Lower lobe of right lung (tissue), 2 donors: Measurements from ENCODE around the gene CARS2. TPM values are rescaled to one million over a fixed set of nuclear protein-coding genes. Genes with fewer than 3 reads are reported as not detected.

Experiments
- ATAC-seq, 2 donors: fragments of 200-7000 bp; cut with Tn5 transposase; one replicate each; pipeline ENCODE4 v1.9.1; 2020 to 2022; ENCODE audit warnings: mild to moderate bottlenecking in 2 of 2, moderate library complexity in 2 of 2
- DNase-seq: peaks from one replicate; pipeline ENCODE4 v3.0.0-alpha.2; 2020
- H3K27ac ChIP-seq: fragments of 200-600 bp; one replicate; pipeline ENCODE4 v1.8.0; 2022
- H3K27me3 ChIP-seq: fragments of 200-600 bp; one replicate; pipeline ENCODE4 v1.8.0; 2022; ENCODE audit warnings: low read depth
- H3K36me3 ChIP-seq: fragments of 200-600 bp; one replicate; pipeline ENCODE4 v1.8.0; 2022; ENCODE audit warnings: mild to moderate bottlenecking
- H3K4me1 ChIP-seq: fragments of 200-600 bp; one replicate; pipeline ENCODE4 v1.8.0; 2022
- H3K4me3 ChIP-seq: fragments of 200-600 bp; one replicate; pipeline ENCODE4 v1.8.0; 2022; ENCODE audit warnings: mild to moderate bottlenecking
- H3K9me3 ChIP-seq: fragments of 200-600 bp; one replicate; pipeline ENCODE4 v1.8.0; 2022
- intact Hi-C: fragments of 100-400 bp; cut with DNase I; formaldehyde crosslinking; loops from one replicate; pipeline ENCODE4 v1.11.0; 2022
- total RNA-seq: library from RNA; stranded (reverse); fragmentation: NEBNext Ultra II Directional; extraction: Animal tissue kit (Norgen Biotek cat#: 25700); gene quantifications from one replicate; pipeline ENCODE4 v1.2.1, GENCODE V29; 2021
- TF ChIP-seq, protein P1 (sequence below): fragments of 200-600 bp; IDR thresholded peaks from one replicate; pipeline ENCODE4 v1.8.0; 2022; ENCODE audit warnings: antibody characterized with exemption, mild to moderate bottlenecking
- donor health status: DM: no; HTN: yes; CAD: no; lungs with severe emphysema.

CARS2 gene
- total RNA-seq, 1 donor from 2014 or later: 70.3 TPM

DNA sequence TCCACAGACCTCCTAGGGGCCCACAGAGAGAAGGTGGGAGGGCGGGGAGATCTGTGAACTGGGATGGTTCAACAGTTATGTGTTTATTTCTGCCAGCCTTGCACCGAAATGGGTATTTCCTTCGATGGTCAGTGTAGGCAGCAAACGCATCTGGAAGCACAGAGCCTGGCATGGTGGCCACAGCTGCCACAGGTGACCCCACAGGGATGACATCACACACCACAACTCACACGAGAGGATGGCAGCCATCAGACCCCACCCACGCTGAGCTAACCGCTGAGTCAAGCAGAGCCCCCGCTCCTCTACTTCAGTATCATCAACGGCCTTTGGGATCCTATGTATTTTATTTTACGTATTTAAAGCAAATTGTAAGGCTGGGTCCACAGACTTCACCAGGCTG lies 53.2 kb downstream of the CARS2 start:
- TF ChIP-seq, protein P1, sequence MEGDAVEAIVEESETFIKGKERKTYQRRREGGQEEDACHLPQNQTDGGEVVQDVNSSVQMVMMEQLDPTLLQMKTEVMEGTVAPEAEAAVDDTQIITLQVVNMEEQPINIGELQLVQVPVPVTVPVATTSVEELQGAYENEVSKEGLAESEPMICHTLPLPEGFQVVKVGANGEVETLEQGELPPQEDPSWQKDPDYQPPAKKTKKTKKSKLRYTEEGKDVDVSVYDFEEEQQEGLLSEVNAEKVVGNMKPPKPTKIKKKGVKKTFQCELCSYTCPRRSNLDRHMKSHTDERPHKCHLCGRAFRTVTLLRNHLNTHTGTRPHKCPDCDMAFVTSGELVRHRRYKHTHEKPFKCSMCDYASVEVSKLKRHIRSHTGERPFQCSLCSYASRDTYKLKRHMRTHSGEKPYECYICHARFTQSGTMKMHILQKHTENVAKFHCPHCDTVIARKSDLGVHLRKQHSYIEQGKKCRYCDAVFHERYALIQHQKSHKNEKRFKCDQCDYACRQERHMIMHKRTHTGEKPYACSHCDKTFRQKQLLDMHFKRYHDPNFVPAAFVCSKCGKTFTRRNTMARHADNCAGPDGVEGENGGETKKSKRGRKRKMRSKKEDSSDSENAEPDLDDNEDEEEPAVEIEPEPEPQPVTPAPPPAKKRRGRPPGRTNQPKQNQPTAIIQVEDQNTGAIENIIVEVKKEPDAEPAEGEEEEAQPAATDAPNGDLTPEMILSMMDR: no peak
- Histone ChIP-seq H3K27me3 (no peaks in the 10 kb centered on the region), H3K9me3 (no peaks in the 10 kb centered on the region), H3K4me1 (no peaks in the 10 kb centered on the region), H3K4me3 (no peak overlapping the region), H3K27ac (no peak overlapping the region), H3K36me3 (peaks cover 79% of the 10 kb centered on the region)
- intact Hi-C loops: no loop called here
- DNase-seq (no peak), ATAC-seq (no peak)

DNA sequence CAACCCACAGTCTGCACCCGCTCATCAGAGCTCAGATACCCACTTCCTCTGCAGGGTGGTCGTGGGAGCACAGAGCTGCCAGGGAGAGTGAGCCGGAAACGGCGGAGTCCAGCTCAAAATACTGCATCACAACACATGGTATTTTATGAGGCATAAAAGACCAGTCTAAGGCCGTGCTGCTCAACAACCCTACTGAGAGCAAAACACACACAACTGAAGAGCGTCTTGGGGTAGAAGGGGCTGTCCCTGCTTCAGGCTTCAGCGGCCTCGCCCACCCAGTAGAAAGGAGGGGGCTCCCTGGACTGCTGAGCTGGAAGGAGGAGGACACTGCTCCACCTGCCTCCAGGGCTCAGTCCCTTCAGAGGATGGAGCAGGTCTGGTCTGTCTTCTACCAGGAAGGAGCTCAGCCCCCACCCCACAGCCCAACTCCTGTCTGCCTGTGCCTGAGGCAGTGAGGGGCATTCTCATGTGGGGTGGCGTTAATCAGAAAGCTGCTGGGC lies 53.6 kb downstream of the CARS2 start:
- no peak for DNase-seq
- no peak for ATAC-seq
- Histone ChIP-seq H3K27me3 (no peaks in the 10 kb centered on the region), H3K4me3 (no peak overlapping the region), H3K27ac (no peak overlapping the region), H3K36me3 (peaks cover 75% of the 10 kb centered on the region), H3K9me3 (no peaks in the 10 kb centered on the region), H3K4me1 (no peaks in the 10 kb centered on the region)
- TF ChIP-seq, protein P1: no peak
- intact Hi-C loops: no loop called here

DNA sequence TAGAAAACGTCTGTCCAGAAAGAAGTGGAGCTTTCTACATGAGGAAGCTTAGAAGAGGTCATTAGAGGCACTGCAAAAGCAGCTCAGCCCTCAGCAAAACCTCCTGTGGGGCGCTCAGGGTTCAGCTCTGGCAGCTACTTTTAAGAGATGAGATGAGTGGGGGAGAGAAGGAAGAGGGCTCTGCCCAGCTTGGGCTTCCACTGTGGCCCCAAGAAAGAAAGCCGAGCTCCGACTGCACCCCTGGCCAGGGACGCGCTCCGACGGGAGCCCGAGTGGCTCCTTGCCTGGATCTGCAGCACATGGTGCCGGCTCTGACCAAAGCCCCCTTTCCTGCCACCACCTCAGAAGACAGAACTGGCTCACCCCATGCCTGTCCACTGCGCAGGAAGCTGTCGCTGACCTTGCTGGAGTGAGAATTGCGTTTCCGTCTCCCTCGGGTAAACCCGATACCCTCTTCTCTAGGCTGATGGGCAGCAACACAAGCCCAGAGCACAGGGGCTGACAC lies 54.1 kb downstream of the CARS2 start:
- no peaks in the 10 kb centered on the region for H3K9me3 ChIP-seq
- no peaks in the 10 kb centered on the region for H3K4me1 ChIP-seq
- no peaks in the 10 kb centered on the region for H3K27me3 ChIP-seq
- H3K27ac ChIP-seq: no peak overlapping the region
- TF ChIP-seq, protein P1: no peak
- no peak overlapping the region for H3K4me3 ChIP-seq
- H3K36me3 ChIP-seq: peaks cover 75% of the 10 kb centered on the region
- no peak for DNase-seq
- ATAC-seq: no peak
- intact Hi-C loops: no loop called here

DNA sequence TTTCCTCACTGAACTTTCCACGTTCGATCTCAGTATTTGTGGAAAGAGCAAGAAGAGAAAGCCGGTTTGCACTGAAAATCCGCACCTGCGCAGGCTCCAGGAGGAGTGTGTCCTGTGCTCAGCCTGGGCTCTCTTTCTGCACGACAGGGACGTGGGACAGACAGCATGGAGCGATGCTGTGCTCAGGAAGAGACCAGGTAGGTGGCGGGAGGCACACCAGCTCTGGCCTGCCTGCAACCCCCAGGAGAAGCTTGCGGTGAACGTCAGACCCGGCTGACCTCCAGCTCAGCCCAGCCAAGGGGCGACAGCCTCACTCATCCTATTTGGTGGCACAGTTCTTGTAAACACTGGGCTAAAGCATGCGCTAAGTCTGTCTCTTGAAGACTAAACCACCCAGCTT lies 54.6 kb downstream of the CARS2 start:
- no peak for ATAC-seq
- Histone ChIP-seq H3K4me1 (no peaks in the 10 kb centered on the region), H3K9me3 (no peaks in the 10 kb centered on the region), H3K4me3 (no peak overlapping the region), H3K36me3 (peaks cover 75% of the 10 kb centered on the region), H3K27me3 (no peaks in the 10 kb centered on the region), H3K27ac (no peak overlapping the region)
- DNase-seq: no peak
- TF ChIP-seq, protein P1: no peak
- intact Hi-C loops: no loop called here

DNA sequence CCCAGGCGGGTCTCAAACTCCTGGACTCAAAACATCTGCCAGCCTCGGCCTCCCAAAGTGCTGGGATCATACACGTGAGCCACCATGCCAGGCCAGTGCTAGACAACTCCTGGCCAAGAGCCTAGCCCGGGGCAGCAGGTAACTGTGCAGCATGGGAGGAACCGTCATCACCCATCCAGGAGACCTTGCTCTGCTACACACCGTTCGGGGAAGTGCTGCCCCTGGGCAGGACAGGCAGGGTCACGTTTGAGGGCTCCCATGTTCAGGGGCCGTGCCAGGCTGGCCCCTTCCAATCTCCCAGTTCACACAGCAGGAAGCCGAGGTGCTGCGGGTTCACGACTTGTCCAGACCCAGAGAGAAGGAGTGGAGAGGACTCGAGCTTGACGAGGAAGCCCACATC lies 55.5 kb downstream of the CARS2 start:
- H3K27ac ChIP-seq: no peak overlapping the region
- intact Hi-C loops: no loop called here
- TF ChIP-seq, protein P1: no peak
- H3K27me3 ChIP-seq: no peaks in the 10 kb centered on the region
- H3K9me3 ChIP-seq: no peaks in the 10 kb centered on the region
- ATAC-seq: no peak
- DNase-seq: no peak
- peaks cover 71% of the 10 kb centered on the region for H3K36me3 ChIP-seq
- H3K4me1 ChIP-seq: no peaks in the 10 kb centered on the region
- no peak overlapping the region for H3K4me3 ChIP-seq

DNA sequence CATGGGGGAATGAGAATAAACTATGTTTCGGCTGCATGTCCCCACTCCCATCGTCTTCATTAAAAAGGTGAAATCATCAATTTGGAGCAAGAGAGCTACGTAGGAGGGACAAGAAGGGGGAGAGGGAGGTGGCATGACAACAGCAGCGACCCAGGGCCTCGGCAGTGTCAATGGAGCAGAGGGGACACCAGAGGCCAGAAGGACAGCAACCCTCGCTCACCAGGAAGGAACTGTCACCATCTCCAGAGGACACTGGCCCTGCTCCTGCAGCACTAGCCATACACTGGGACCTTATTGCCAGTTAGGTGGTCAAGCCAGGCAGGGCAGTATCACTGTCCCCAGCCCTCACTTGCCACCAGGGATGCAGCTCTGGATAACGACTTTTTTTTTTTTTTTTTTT lies 56.4 kb downstream of the CARS2 start:
- H3K27me3 ChIP-seq: no peaks in the 10 kb centered on the region
- no peak for DNase-seq
- H3K9me3 ChIP-seq: no peaks in the 10 kb centered on the region
- intact Hi-C loops: no loop called here
- TF ChIP-seq, protein P1: no peak
- no peak overlapping the region for H3K4me3 ChIP-seq
- H3K4me1 ChIP-seq: peaks cover 8% of the 10 kb centered on the region
- H3K27ac ChIP-seq: no peak overlapping the region
- ATAC-seq: no peak
- peaks cover 70% of the 10 kb centered on the region for H3K36me3 ChIP-seq
